HG03139 (cell line): ENCODE data around the gene JAGN1.
"Not testable (repeated sequence)": the region's sequence is repeated elsewhere in the genome, so short reads cannot be mapped to it uniquely, and the experiment has no call there.

Source experiments
- ATAC-seq: cut with Tn5 transposase; IDR thresholded peaks from one replicate; pipeline ENCODE4 v1.9.1; 2021; ENCODE audit not compliant: unreplicated experiment

Gene JAGN1

DNA sequence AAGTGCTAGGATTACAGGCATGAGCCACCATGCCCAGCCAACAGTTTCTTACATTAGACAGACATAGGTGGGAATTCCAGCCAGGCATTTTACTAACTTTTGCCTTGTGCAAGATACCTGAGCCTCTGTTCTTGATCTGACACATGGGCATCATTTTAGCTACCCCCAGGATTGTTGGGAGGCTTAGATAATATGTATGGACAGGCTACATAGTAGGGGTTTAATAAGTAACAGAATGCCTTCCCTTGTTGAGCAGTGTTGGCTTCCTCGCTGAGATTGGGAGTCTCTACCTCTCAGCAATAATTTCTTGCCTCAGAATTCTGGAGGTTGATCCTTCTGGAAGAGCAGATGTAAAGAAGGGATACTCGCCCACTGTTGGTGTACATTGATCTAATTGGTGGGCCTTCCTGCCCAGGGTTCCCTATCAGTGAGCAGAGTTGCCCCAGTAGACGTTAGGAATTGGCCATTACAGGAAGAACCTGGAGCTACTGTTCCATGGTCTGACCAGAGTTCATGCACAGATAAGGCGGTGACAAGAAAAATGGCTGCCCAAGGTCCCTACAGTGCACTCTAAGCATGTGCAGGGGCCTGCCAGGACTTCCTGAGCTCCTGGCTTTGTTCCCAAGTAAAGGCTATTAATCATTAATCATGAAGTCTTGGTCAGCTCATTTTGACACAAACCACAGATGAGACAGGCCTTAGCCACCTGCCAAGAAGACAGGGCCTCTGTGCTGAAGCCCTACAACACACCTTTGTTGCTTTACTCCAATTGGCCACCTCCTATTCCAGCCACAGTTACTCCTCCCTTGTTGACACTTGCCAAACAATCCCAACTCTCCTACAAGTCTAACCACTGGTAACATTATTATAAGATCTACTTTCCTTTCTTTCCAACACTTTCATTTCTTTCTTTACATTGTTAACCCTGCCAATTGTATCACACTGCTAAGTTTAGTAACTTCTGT is 7.3 kb downstream of the JAGN1 start:
- ATAC-seq = peak; percentile 67

DNA sequence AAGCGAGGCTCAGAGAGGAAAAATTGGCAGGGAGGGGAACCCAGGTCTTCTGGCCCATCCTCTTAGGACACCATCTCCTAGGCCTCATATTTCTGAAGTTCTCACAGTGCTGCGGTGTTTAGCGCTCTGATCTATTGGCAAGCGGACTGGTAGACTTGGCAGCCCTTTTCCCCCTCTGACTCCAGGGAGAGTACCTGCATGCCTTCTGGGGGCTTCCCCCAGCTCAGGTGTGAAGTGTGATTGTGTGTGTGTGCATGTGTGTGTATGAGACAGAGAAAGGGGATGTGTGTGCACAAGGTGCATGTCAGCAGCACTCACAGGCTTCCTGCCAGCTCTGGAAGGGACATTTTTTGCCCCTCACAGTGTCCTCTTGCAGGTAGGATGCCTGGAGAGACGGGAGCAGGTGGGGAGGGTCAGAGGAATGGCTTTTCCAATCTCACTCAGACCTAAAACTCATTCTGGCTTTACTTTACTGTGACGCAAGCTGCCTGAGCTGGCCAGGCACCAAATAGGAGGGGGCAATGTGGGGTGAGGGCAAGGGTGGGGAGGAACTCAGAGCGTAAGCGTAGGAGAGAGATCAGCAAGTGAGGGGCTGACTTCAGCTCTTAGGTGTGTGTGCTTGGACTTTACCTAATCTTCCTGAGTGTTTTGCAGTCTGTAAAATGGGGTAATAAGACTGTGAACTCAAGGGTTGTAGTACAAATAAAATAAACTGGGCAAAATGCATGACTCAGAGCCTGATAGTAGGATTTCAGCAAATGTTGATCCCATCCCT is 8.2 kb downstream of the JAGN1 start:
- no peak for ATAC-seq

DNA sequence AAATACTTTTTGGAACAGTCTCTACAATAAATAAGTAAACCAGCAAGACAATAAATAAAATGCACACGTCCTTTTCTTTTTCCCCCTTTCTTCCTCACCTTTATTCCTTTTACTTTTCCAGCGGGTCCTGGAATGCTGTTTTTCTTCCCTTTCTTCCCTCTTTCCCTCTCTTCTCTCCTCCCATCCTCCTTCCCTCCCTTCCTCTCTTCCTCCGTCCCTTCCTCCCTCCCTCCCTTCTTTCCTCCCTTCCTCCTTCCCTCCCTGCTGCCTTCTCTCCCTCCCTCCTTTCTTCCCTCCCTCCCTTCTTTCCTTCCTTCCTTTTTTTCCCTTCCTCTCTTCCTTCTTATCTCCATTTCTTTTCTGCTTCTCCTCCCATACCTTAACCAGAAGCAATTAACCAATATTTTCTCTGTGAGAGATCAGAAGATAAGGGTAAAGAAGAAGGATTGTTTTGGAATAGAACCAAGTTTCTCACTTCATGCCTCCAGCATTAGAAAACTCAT is 8.9 kb downstream of the JAGN1 start:
- no peak for ATAC-seq

DNA sequence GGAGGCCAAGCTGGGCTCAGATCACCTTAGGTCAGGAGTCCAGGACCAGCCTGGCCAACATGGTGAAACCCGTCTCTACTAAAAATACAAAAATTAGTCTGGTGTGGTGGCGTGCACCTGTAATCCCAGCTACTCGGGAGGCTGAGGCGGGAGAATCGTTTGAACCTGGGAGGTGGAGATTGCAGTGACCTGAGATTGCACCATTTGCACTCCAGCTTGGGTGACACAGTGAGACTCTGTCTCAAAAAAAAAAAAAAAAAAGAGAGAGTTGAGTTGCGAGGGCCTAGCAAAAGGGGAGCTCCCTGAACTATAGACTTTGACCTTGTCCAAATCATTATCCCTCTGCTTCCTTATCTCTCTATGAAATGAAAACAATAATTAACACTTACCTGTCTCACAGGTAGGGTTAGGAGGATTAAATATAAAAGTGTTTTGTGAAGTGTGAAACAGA is 10.6 kb downstream of the JAGN1 start:
- ATAC-seq = not testable (repeated sequence)

DNA sequence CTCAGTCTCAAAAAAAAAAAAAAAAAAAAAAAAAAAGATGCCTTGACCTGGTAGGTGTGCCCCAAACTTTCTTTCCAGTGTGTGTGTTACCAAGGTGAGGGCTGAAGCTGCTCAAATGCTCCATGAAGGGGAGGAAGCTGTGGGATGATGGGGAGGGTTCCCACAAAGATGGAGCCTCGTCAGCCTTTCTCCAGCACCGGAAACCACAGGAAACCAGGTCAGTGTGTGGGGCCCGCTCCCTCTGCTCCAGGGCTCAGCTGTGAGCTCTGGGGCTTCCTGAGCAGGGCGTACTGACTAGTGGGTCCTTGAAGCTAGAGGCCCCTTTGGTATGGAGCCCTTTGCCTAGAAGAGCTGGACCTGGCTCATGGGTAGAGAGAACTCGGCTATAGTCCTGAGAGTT is 11.6 kb downstream of the JAGN1 start:
- ATAC-seq = no peak

DNA sequence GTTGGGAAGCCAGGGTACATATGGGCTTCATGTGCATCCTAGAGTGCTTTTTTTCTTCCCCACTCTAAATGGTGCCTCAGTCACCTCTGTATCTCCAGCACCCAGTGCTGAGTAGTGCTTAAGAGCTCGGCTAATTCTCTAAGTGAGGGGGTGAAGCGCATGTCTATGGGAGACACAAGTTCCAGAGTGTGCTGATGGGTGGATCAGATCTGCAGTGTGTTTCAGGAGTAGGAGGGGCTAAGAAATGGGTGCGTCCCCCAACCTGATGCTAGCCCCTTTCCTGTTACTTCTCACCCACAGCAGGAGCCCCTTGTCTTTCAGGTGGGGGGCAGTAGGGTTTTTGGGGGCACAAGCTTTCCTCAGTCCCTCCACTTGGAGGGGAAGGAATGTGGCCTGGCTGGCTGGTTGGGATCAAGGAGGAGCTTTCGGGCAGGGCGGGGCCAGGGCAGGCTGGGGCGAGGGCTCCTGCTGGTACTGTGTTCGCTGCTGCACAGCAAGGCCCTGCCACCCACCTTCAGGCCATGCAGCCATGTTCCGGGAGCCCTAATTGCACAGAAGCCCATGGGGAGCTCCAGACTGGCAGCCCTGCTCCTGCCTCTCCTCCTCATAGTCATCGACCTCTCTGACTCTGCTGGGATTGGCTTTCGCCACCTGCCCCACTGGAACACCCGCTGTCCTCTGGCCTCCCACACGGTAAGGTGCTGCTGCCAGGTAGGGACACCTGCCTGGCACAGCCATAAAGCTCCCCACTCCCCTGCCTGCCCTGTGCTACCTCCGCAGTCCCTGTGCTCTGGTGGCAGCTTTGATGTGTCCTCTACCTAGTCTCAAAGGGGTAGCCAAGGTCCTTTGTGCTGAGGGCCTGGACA is 12.2 kb downstream of the JAGN1 start, which contains the start of gene IL17RE:
Gene IL17RE, plus strand, starts transcription at position 477 of the 866 bp plus-strand sequence. Its CDS starts 85 bp downstream, at position 562.
- ATAC-seq = no peak

DNA sequence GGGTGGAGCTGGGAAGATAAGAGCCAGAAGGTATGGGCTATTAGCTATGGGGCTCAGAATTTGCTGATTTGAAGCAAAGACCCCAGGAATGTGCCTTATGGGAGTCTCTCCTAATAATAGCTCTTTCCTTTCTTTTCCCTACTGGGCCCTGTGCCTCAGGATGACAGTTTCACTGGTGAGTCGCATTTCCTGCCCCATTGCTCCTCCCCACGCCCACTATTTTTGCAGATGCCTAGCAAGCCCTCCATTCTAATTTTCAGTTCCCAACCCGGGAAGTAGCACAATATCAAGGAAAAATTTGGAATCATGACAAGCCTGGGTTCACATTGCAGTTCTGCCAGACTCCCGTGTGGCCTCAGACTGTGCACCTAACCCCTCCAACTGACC is 12.8 kb downstream of the JAGN1 start:
- ATAC-seq = no peak

DNA sequence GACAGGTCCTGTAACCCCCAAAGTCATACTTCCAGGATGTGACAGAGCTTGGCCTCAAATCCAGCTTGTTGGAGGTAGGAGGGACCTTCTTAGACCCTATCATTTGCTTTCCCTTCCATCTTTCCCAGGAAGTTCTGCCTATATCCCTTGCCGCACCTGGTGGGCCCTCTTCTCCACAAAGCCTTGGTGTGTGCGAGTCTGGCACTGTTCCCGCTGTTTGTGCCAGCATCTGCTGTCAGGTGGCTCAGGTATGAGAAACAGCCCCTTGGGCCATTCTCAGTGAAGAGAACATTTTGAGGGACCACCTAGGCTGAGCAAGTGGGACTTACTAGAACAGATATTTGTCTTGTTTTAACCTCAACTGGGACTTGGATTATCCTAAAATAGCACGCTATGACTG is 13.5 kb downstream of the JAGN1 start:
- no peak for ATAC-seq

DNA sequence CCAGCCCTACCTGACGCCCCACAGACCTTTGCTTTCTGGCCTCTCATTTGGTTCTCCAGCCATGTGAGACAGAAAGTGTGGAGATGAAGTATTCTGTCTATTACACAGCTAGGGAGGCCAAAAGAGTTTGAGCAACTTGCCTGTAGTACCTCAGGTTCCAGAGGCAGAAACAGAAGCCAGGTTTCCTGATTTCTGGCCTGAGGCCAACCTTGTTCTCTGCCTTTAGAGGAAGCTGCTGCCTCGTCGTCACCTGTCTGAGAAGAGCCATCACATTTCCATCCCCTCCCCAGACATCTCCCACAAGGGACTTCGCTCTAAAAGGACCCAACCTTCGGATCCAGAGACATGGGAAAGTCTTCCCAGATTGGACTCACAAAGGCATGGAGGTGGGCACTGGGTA is 16.1 kb downstream of the JAGN1 start:
- ATAC-seq = no peak

DNA sequence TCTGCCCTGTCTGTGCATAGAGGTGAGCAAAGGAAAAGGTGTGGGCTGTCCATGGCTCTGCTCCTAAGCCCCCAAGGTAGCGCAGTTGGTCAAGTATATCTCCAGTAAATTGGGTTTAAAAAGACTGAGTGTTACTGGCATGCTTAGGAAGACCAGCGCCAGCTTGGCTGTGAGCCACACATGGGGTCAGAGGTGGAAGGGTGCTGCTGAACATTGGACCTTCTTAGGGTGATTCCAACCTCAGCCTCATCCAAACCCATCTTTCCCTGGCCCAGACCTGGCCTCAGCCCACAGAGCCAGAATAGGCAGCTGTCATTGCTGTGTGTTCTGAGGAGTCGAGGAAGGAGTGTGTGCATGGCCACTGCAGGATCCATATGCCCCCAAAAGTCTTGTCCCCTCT is 17.9 kb downstream of the JAGN1 start:
- no peak for ATAC-seq

DNA sequence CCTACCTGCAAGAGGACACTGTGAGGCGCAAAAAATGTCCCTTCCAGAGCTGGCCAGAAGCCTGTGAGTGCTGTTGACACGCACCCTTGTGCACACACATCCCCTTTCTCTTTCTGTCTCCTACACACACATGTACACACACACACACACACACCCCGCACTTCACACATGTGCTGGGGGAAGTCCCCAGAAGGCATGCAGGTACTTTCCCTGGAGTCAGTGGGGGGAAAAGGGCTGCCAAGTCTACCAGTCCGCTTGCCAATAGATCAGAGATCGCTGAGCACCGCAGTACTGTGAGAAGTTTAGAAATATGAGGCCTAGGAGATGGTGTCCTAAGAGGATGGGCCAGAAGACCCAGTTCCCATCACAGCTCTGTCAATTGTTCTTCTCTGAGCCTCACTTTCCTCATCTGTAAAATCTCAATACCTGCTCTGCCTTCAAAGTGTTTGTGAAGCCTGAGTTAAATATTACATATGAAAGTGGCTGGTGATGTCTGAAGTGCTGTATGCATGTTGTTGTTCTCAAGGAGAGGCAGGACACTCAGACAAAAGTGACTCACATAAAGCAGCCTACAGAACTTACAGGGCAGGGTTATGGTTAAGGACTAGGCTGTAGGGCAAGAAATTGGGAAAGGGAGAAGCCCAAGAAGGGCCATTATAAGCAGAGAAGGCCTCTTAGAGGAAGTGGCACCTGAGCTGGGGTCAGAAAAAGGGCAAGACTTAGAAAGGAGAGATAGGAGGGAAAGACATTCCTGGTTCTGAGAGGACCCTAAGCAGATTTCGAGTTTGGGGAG is 19.0 kb downstream of the JAGN1 start:
- ATAC-seq = no peak

DNA sequence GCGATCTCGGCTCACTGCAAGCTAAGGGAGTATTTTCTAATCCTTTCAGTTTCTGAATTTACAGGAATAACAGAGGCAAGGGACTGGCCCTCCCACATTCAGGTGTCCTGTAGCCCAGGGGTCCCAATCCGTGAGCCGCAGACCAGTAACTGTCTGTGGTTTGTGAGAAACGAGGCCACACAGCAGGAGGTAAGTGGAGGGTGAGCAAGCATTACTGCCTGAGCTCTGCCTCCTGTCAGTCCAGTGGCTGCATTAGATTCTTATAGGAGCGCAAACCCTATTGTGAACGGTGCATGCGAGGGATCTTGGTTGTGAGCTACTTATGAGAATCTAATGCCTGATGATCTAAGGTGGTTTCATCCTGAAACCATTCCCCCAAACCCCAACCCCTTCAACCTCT is 21.5 kb downstream of the JAGN1 start:
- no peak for ATAC-seq

DNA sequence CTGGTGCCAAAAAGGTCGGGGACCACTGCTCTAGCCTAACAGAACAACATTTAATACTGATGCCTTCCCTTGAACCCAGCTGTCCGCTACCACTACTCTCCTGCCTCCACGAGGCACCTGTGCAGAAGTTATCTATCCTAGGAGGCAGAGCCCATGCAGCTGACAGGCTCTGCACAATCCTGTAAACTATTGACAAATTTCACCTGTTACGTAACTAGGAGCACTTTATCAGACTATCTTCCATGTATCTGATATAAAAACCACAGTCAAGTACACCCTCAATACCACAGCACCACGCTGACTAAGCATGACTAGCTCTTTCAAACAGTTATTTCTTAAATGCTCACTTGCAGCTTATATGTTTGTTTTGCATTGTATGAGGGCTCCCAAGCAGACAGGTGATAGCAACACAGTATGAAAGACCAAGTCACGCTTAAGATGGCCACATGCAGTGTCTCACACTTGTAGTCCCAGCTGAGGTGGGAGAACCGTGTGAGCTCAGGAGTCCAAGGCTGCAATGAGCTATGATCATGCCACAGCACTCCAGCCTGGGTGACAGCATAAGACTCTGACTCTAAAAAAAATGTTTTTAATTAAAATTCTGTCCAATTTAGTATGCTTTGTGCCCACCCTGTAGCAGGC is 22.0 kb downstream of the JAGN1 start:
- no peak for ATAC-seq

DNA sequence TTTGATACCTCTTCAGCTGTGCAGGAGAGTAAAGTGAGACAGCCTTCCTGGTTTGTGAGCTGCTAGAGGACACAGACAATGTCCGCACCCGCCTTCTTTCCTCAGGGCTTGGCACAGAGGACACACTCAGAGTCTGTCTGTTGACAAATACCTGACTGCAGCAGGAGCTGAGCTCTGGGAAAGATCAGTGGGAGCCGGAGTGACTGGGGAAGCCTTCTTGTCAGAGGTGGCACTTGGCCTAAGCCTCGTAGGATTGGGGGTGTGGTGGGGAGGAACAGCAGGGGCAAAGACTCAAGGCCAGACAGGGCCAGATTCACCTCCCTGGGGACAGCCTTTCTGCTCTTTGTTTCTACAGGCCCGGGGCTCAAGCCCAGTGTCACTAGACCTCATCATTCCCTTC is 23.2 kb downstream of the JAGN1 start:
- no peak for ATAC-seq

DNA sequence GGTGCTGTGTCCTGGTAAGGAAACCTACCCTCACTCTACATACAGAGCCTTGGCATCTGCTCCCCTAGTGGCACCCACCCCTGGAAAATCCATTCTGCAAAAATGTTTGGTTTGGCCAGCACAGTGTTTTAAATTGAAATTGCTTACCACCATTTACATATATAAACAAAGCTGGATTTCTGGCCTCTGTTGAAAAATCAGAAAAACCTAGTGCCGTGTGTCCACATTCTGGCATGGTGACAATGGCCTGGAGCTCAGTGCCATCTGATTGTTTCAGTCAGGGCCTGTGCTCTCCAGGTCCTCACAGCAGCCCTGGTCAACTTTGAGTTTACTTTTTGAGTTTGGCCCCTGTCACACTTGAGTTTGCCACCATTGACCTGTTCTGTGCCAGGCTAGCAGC is 23.6 kb downstream of the JAGN1 start:
- no peak for ATAC-seq

DNA sequence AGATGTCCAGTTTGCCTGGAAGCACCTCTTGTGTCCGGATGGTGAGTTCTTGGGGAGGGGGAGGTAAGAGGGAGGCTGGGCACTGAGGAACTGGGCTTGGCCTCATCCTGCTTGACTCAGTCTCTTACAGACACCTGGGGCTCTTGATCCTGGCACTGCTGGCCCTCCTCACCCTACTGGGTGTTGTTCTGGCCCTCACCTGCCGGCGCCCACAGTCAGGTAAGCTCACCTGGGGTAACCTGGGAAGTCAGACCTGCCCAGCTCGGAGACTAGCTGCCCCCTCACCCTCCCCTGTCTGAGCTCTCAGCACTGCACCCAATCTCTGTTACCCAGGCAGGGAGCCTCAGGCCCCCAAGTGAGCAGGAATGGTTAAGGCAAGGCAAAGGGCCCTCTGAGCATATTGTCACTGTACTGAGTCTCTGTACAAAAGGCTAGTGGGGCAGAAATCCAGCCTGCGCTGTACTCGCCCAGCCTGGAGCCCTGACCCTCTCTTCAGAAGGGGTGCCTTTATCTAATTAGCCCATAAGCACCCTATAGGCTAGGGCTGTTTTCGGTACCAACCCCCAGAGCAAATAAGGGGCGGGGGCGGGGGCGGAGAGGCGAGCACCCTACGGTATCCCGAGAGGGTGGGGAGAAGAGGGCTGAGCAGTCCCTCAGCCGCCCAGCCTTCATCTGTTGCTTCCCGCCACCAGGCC is 24.3 kb downstream of the JAGN1 start:
- no peak for ATAC-seq

DNA sequence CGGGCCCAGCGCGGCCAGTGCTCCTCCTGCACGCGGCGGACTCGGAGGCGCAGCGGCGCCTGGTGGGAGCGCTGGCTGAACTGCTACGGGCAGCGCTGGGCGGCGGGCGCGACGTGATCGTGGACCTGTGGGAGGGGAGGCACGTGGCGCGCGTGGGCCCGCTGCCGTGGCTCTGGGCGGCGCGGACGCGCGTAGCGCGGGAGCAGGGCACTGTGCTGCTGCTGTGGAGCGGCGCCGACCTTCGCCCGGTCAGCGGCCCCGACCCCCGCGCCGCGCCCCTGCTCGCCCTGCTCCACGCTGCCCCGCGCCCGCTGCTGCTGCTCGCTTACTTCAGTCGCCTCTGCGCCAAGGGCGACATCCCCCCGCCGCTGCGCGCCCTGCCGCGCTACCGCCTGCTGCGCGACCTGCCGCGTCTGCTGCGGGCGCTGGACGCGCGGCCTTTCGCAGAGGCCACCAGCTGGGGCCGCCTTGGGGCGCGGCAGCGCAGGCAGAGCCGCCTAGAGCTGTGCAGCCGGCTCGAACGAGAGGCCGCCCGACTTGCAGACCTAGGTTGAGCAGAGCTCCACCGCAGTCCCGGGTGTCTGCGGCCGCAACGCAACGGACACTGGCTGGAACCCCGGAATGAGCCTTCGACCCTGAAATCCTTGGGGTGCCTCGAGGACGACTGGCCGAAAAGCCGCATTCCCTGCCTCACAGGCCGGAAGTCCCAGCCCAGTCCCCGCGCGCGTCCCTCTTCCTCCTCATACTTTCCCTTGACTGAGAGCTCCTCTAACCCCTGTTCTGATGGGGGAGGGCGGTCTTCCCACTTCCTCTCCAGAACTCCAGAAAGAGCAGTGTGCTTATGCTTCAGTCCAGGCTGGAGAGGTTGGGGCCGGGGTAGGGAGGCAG is 25.1 kb downstream of the JAGN1 start:
- no peak for ATAC-seq

DNA sequence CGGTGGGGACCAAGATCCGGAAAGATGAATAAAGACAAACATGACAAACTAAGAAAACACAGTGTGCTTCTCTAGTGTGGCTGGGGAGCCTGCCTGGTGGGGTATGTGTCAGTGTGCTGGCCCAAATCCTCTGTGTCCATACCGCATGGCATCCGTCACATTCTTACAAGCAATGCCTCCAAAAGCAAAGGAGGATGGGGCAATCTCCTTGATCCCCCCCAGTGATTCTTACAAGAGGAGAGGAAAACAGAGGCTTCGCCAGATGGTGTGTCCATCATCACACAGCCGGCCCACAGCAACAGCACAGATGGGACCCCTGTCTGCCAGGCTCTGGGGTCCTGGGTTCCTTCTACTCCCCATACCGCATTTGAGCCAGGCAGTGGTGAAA is 25.9 kb downstream of the JAGN1 start:
- ATAC-seq = no peak
